Right renal pelvis (tissue), 4 donors: ENCODE results near the gene BLACAT1. TPM values are rescaled to one million over a fixed set of nuclear protein-coding genes. Genes with fewer than 3 reads are reported as not detected.
A peak's percentile ranks its signal among the peaks of the same experiment; 100 is the strongest.

ENCODE experiments used
- DNase-seq, 4 donors: peaks; one replicate each; pipeline ENCODE4 v3.0.0-alpha.2; 2013; ENCODE audit warnings: low read depth in 4 of 4, low spot score in 3 of 4, missing footprints in 1 of 4
- polyA plus RNA-seq, 4 donors: library from polyadenylated mRNA; unstranded; fragments of 120-200 nt; gene quantifications; one replicate each; pipeline ENCODE4 v1.2.1, GENCODE V29; 2013; ENCODE audit not compliant: insufficient read length in 4 of 4

BLACAT1 gene
- polyA plus RNA-seq, result 1 to 10 TPM; 2.9 to 3.0 (median 3.0) TPM

GRCh38 chr1:205455581-205456382 is at the start of gene BLACAT1:
Gene BLACAT1, minus strand, starts transcription at chr1:205456045.
- DNase-seq, result no peak

- no peak for DNase-seq
Measured at GRCh38 chr1:205505076-205505729, 49.4 kb upstream of the BLACAT1 start.

GRCh38 chr1:205504311-205505075 is 48.6 kb upstream of the BLACAT1 start, which contains the start of gene CDK18:
Gene CDK18, plus strand, starts transcription at chr1:205504669. Its CDS starts 18,499 bp downstream, at chr1:205523168.
- peak; percentile 58 to 80 (median 70) for DNase-seq

- DNase-seq, result no peak
Measured at GRCh38 chr1:205502992-205503391, 47.1 kb upstream of the BLACAT1 start.

GRCh38 chr1:205502111-205502810 is 46.4 kb upstream of the BLACAT1 start:
- DNase-seq, result no peak

- DNase-seq, result no peak
Measured at GRCh38 chr1:205500240-205501233, 44.7 kb upstream of the BLACAT1 start.

- DNase-seq, result no peak
Measured at GRCh38 chr1:205499789-205500188, 43.9 kb upstream of the BLACAT1 start.

- no peak for DNase-seq
Measured at GRCh38 chr1:205497351-205497750, 41.5 kb upstream of the BLACAT1 start.

- DNase-seq, result no peak
Measured at GRCh38 chr1:205496661-205497060, 40.8 kb upstream of the BLACAT1 start.

- no peak for DNase-seq
Measured at GRCh38 chr1:205495237-205495823, 39.5 kb upstream of the BLACAT1 start.

- no peak for DNase-seq
Measured at GRCh38 chr1:205494115-205494514, 38.3 kb upstream of the BLACAT1 start.

- no peak for DNase-seq
Measured at GRCh38 chr1:205493241-205494085, 37.6 kb upstream of the BLACAT1 start.

- no peak for DNase-seq
Measured at GRCh38 chr1:205492774-205493173, 36.9 kb upstream of the BLACAT1 start.

GRCh38 chr1:205492201-205492667 is 36.4 kb upstream of the BLACAT1 start:
- DNase-seq, result no peak

GRCh38 chr1:205491794-205492193 is 35.9 kb upstream of the BLACAT1 start:
- DNase-seq, result no peak

GRCh38 chr1:205488074-205488723 is 32.4 kb upstream of the BLACAT1 start:
- no peak for DNase-seq

GRCh38 chr1:205486258-205486657 is 30.4 kb upstream of the BLACAT1 start:
- DNase-seq, result no peak
